Stimulated activated CD4-positive, alpha-beta T cell treated with anti-CD3 and anti-CD28 coated beads, Interleukin-12 subunit alpha, Interleukin-12 subunit beta, amount 100 ng/mL, for 48 hours (primary cell): Measurements from ENCODE around the gene SVEP1.
"Not testable (repeated sequence)": the region's sequence is repeated elsewhere in the genome, so short reads cannot be mapped to it uniquely, and the experiment has no call there.

Experiments
- DNase-seq, 3 donors: peaks; one replicate each; pipeline ENCODE4 v3.0.0-alpha.2; 2020; ENCODE audit warnings: low read depth in 2 of 3, low spot score in 1 of 3

SVEP1 gene

DNA sequence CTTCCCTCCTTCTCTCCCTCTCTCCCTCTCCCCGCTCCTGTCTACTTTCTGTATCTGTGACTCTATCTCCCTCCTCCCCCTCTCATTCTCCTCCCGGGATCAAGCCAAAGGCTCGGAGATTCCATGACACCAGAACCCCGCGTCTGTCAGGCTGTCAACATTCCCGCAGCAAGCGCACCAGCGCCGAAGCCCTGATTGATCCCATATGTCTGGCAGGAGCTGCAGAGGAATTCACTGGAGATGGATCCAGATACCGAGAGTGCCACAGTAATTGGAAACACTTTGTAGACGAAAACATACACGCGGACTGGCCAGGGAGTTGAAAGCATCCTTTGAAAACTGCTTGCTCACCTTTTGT lies 300 bp upstream of the SVEP1 start:
- DNase-seq: no peak

GRCh38 chr9:110578575-110579033 lies 937 bp downstream of the SVEP1 start:
- no peak for DNase-seq

- no peak for DNase-seq
Measured at GRCh38 chr9:110575945-110576344, 3.6 kb downstream of the SVEP1 start.

DNA sequence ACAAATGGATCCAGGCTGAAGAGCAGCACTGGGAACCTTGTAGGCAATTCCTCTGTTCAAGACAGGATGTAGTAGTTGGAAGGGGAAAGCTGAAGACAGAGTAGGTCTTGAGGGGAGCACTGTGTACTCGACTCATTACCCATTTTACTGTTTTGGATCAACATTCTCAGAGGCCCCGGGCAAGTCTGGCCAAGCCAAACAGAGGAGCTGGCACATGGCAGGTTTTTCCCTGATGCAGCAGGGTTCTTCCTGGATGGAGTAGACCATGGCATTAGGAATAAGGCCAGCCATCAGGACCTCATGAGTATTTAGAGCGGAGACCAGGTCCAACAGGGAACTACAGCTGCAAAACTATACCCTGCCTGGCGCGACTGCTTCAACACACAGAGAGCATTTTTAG lies 4.4 kb downstream of the SVEP1 start:
- no peak for DNase-seq

GRCh38 chr9:110573305-110573704 lies 6.2 kb downstream of the SVEP1 start:
- DNase-seq: no peak

- DNase-seq: no peak
Measured at GRCh38 chr9:110571801-110572483, 7.6 kb downstream of the SVEP1 start.

DNA sequence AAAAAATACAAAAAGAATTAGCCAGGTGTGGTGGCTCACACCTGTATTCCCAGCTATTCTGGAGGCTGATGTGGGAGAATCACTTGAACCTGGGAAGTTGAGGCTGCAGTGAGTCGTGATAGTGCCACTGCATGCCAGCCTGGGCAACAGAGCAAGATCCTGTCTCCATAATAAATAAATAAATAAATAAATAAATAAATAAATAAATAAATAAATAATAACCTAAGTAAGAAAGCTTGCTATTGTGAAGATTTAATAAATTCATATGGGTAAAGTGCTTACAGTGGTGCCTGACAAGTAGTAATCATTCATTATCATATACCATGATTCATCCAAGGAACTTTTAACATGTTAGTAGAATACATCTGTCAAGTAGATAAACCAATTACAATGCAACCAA lies 13.4 kb downstream of the SVEP1 start:
- no peak for DNase-seq

- DNase-seq: no peak
Measured at GRCh38 chr9:110561826-110562225, 17.7 kb downstream of the SVEP1 start.

GRCh38 chr9:110559869-110560268 lies 19.7 kb downstream of the SVEP1 start:
- DNase-seq: no peak

DNA sequence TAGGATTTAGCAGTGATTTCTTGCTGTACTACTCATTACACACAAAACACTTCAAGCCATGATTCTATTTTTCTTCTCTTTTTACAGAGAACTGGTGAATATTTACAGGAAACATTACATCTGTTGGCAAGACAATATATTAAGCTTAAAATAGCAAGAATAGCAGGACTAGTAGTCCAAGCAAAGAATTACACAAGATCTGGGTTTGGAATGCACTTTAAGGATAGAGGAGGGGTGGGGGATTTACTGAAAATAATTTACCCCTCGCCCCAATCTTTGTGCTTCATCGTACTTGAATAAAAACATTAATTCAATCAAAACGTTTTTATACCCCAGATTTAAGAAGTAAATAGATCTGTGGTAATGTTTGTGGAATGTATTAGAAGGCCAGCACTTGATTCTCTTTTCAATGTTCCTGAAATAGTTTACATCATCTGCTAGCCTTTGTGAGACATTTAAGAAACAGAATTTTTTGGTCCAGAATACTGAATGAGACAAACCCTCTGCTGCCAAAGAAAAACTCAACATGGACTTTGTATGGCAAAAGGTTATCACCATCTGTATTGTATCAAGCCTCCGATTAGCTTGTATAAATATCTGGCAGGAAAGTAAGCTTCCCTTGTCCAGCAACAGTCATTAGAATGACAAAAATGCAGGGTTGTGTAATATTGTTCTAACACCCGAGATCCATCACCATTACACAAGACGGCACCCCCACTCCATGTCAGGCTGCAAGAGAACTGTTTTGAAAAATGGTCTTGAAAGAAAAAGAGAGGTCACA lies 23.8 kb downstream of the SVEP1 start:
- DNase-seq: no peak

DNA sequence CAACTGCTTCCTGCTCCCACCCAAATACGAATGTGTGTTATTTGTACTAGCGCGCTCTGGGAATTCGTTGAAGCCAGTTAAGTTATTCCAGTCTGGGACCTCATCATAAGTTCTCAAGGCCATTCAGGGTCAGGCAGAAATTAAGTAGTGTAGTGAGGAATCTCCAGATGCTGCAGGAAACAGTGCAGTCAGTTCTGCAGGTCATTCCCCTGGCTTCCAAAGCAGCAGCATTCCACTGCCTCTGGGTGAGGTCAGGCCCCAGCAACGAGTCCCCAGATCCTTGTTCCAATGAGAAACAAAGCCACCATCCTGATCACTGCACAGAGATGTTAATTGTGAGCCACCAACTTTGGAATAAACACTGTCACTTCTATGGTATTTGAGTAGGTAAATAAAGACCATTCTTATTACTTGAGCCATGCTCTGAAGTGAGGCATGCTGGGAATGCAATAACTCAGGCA lies 33.1 kb downstream of the SVEP1 start:
- no peak for DNase-seq

GRCh38 chr9:110545705-110546104 lies 33.8 kb downstream of the SVEP1 start:
- DNase-seq: no peak

GRCh38 chr9:110543631-110544051 lies 35.9 kb downstream of the SVEP1 start:
- no peak for DNase-seq

DNA sequence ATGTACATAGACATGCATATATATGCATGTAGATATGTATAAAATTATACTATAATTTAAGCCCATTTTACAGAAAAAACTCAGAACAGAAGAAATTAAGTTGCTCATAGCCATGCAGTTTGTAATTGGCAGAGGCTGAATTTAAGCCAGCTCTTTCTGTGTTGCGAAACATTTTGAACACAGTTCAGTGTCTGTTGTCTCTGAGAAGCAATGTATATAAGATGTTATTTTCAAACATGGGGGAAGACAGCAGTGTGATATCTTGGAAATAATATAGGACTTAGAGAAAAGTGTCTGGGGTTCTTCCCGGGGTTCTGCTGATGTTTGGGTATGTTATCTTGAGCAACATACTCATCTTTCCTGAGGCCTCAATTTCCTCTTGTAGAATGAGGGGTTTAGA lies 37.6 kb downstream of the SVEP1 start:
- no peak for DNase-seq

DNA sequence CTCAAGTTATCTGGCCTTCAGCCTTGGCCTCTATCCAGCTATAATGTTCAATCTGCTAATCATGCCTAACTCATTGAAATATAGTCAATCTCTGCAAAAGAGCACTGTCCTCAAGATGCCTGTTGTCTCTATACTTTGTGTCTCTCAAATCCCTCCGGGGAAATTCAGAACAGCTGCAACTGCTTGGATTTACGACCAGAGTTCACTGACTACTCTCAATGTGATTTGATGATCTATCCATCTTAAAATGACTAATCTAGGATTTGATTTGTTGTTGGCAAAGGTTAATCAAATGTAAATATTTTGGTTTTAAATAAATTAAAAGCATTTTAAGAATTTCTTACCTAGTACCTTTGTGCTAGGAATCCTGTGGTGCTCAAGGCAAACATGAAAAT lies 40.9 kb downstream of the SVEP1 start:
- no peak for DNase-seq

DNA sequence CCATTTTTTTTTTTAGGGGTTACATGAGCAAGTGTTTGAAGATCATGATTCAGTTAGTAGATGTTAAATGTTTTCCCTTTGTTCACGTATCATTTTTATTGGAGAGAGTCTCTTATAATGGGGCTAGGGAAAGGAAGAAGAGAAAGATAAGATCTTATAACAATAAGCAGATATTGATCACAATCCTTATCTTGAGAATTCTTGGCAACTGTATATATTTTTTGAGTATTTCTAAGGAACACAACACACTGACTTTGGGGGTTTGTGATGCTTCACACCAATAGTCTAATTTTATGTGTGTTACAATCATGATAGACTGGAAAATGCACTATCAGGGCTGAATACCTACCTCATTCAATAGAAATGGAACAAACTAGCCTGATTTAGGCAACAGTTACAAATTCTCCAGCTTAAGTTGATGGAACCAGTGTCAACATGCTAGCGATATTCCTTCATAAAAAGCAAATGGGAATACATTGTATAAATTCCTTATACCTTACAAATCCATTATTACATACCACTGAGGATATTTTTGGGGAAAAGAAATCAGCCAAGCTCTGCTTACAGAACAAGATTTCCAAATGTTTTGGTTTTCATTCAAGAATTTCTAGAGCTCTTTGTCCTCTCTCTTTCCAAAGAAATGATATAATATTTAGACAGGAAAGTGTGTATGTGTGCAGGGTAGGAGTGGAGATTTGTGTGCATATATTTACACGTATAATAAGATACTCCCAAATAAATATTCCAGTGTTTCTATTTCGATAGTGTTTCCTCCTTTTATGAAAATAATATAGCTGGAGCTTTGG lies 41.5 kb downstream of the SVEP1 start:
- DNase-seq: no peak

GRCh38 chr9:110536822-110537221 lies 42.7 kb downstream of the SVEP1 start:
- no peak for DNase-seq

DNA sequence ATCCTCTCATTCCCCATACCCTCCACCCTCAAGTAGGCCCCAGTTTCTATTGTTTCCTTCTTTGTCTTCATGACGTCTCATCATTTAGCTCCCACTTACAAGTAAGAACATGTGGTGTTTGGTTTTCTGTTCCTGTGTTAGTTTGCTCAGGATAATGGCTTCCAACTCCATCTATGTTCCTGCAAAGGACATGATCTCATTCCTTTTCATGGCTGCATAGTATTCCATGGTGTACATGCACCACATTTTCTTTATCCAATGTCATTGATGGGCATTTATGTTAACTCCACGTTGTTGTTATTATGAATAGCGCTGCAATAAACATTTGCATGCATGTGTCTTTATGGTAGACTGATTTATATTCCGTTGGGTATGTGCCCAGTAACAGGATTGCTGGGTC lies 45.4 kb downstream of the SVEP1 start:
- not testable (repeated sequence) for DNase-seq

DNA sequence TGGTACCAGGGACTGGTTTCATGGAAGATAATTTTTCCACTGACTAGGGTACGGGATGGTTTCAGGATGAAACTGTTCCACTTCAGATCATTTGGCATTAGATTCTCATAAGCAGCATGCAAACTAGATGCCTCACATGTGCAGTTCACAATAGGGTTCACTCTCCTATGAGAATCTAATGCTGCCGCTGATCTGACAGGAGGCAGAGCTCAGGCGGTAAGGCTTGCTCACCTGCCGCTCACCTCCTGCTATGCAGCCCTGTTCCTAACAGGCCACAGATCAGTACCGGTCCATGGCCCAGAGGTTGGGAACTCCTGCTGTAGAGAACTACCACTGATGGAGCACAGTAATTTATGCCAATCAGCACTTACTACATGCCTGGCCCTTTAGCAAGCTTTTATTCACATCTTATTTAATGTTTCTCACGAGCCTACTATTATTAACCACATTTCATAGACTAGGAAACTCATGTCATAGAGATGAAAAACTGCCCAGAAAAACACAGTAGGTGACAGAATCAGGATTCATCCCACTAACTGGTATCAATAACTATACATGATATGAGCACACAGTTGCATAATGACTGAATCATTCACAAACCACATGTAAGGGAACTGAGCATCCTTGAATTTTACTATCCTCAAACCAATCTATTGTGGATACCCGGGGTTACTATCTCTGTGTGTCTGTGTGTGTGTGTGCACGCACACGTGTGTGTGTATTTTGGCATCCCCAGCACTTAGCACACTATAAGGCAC lies 46.5 kb downstream of the SVEP1 start:
- DNase-seq: no peak

DNA sequence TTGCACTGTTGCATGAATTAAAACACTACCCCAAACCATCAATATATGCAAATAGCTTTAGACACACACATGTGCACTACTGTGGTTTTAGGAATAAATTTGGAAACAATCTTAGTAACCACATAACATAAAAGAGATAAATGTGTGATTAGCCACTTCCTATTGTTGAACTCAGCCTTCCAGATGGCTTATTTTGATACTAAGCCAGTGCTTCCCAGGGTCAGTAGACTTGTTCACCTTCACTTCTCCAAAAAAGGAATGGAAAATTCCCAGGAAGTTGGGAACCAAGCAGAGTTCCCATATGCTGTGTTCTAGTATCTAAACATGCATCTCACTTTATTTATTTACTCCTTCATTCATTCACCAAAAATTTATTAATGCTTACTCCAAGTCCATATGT lies 47.8 kb downstream of the SVEP1 start:
- DNase-seq: no peak

DNA sequence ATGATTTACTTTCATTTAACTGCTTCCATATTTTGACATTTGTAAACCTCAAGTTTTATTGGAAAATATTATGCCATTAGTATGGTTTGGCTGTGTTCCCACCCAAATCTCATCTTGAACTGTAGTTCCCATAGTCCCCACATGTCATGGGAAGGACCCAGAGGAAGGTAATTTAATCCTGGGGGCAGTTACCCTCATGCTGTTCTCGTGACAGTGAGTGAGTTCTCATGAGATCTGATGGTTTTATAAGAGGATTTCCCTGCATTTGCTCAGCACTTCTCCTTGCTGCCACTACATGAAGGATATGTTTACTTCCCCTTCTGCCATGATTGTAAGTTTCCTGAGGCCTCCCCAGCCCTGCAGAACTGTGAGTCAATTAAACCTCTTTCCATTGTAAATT lies 48.3 kb downstream of the SVEP1 start:
- DNase-seq: not testable (repeated sequence)
